GM18520 (cell line): ENCODE measurements around the gene SRGAP3.

Experiments
- ATAC-seq: cut with Tn5 transposase; IDR thresholded peaks from one replicate; pipeline ENCODE4 v1.9.1; 2021; ENCODE audit not compliant: unreplicated experiment

Gene SRGAP3

DNA sequence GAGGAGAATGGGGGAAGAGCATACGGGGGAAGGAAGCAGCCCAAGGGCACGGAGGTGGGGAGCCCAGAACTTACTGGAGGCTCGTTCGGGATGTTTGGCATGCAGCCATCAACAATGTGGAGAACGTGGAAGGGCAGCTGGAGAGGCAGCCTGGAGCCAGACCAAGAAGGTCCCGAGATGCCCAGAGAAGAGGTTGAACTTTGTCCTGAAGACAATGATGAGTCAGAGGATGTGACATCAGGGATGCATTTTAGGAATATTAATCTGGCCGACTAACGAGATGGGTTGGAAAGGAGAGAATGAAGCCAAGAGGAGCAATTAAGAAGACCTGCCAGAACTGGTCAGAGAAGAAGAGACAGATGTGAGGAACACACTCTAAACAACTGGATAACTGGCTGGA is 98.2 kb downstream of the SRGAP3 start:
- no peak for ATAC-seq

DNA sequence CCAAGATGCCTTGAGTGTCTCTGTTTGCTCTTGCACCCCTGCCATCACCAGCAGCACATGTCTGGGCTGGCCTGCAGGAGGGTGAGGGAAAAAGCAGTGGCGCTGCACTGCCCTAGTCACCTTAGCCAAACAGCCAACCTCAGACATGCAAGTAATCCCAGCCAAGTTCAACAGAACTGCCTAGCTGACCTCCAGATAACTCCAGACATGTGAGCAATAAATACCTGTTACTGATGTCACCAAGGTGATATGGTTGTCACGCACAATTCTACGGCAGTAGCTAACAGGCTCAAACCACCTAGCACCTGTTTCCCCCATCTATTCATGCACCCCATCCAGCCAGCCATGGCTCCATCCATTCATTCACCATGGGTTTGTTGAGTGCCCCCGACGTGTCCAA is 99.9 kb downstream of the SRGAP3 start:
- ATAC-seq: no peak

DNA sequence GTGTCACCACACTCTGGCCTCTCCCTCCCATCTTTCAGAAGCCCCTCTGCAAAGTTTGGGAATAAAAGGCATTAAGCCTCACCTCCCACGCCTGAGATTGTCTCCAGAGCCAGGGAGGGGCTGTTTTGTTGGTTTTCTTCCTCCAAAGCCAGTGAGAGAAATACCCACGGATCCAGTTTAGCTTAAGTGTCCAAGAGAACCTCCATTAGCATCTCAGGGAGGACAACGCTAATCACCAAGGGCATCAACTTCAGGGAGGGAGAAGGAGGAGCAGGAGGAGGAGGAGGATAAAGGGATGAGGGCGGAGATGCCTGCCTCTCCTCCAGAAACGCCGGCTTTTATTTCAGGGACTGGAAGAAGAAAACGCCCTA is 101.6 kb downstream of the SRGAP3 start:
- no peak for ATAC-seq

DNA sequence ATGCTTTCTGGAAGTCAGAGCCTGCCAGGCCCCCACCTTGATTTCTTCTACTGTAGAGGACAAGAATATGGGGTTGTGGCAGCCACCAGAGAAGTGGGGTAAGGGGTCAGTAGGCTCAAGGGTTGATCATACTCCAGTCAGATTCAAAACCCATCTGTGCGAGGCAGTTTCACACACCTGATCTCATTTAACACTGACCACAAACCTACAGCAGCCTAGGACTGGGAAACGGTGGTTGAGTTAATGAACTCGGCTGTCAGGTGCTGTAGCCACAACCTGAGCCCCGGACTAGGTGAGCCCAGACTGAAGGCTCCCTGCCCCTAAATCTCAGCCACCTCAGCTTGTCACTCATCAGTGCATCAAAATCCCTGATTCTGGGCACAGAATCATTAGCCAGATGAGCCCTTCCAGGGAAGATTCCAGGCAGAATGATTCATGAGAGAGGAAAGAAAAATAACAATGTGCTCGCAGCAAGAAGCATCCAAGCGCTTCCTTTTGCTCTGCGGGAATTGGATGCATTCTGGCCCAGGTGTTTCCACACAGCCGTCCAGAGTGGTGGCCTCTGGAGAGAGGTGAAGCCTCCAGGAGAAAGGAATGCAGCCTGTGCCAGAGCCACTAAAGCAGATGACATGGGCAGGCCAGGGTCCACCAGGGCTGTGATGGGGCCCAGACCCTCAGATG is 102.1 kb downstream of the SRGAP3 start:
- ATAC-seq: peak; percentile 40

DNA sequence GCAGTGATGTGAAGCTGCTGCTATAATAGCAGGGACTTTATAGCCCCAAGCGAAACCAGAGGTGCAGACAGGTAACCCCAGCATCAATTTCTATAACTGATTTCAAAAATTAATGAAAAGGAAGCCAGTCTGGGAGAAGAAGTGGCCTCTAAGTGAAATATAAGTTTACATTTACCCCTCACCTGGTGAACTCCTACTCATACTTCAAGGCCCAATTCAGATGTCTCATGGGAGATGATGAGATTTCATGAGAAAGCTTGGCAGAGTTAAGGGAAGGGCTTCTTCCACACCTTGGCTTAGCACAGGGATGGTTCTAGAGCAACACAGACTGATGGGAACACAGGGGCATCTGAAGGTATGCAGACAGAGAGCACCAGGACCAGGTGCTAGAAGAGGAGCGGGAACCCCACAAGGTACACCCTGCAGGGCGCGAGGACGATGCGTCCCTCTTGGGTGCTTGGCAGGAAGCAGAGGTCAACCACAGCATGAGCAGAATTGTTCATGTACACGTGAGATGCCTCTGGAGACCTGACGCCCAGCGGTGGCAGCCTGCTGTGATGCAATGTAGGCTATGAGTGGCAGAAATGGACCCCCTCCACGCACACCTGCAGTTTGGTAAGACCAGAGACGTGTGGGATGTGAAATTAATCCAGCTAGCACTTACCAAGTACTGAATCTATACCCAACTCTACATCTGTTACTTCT is 102.9 kb downstream of the SRGAP3 start:
- ATAC-seq: no peak

DNA sequence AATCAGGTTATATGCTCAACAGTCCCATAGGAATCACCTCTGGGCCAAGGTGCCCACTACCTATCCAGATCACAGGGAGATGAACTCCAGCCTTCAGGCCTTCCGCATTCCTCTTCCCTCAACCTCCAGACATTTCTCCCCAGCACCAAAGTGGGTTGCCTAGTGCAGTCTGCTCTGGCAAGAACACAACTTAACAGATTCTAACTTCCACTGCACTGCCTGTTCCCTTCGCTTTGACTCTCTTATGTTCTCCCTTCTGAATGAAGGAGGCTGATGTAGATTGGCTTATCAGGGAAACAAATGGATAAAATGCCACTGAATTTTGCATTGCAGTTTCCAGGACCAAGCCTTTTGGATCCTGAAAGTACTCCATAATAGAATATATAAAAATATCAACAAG is 106.3 kb downstream of the SRGAP3 start:
- no peak for ATAC-seq

DNA sequence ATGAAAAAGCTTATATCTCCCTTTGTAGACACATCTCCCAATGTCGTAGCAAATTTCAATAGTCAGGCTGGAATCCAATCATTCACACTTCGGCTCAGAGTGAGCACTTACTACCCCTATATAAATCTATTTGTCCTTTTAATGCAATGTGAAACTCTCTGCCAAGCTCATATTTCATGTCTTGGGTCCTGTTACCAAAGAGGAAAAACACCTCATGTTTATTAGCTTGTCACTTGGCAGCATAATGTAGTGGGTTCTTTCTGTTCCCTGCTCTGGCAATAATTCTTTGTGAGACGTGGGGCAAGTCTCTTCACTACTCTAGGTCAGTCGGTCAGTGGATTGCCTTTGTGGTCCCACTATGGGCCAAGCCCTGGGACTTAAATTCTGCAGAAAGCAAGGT is 107.1 kb downstream of the SRGAP3 start:
- ATAC-seq: no peak

DNA sequence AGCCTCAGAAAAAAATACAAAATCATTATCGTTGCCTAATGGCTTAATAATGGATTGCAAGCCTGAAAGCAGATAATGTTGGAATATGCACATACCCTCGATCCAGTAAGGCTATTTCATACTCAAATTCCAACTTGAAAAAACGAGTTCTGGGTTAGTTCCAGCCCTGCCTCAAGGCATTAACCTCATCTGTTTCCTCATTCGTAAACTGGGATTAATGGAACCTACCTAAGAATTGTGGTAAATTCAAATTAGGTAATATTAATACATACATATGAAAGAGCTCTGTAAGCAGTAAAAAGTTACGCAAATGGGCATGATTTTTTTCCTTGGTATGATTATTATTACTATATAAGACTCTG is 107.5 kb downstream of the SRGAP3 start:
- no peak for ATAC-seq

DNA sequence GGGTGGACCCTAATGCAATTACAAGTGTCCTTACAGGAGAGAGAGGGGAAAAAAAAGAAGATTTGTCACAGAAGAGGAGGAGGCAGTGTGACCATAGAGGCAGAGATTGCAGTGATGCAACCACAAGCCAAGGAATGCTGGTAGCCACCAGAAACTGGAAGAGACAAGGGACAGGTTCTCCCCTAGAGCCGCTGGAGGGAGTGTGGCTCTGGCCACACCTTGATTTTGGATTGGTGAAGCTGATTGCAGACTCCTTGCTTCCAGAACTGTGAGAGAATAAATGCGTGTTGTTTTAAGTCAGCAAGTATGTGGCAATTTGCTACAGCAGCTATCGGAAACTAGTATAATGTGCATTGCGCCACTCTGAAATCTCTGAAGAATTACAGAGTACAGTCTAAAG is 110.1 kb downstream of the SRGAP3 start:
- ATAC-seq: no peak

DNA sequence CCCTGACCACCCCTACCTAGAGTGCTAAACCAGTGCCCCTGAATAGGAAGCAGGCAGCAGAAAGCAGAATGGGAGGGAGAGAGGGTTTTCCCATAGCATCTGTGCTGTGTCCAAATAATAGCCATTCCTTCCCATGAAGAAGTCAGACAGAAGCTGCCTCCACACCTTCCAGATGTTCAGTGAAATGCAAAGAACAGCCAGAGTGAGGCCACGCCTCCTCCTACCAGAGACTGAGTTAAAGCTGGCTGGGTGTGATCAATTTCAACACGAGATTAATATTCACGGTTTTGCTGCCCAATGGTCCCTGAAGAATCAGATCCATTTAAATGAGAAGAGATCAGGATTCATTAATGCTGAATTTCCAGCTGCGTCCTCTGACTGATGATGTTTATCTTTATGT is 111.8 kb downstream of the SRGAP3 start:
- no peak for ATAC-seq

DNA sequence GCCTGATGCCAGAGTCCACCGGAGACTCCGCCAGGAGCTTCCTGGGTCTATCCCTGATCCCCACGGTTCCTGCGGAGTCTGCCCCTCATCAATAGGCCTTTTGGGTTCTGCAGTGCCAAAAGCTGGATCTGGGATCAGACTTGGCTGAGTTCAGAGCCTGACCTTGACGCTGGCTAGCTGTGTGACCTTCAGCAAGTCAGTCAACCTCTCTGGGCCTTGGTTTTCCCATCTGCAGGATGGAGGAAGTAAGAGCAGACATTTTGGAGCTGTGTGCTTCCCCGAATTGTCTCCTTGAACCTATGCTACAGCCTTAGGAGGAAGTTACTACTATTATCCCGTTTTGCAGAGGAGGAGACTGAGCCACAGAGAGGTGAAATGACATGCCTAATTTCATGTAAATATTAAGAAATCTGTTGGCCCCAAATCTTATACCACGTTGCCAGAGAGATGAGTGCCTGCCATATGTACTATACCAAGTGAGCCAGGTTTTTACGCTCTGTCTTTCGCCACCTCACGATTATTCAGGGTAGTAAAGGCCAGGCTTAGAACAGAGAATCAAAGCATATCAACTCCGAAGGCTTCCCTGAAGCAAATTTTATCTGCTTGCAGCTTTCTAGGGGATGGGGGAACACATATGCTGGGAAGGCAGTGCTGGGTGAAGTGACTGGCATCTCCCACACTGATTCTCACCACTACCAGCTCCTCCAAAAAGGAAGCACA is 112.5 kb downstream of the SRGAP3 start:
- no peak for ATAC-seq

DNA sequence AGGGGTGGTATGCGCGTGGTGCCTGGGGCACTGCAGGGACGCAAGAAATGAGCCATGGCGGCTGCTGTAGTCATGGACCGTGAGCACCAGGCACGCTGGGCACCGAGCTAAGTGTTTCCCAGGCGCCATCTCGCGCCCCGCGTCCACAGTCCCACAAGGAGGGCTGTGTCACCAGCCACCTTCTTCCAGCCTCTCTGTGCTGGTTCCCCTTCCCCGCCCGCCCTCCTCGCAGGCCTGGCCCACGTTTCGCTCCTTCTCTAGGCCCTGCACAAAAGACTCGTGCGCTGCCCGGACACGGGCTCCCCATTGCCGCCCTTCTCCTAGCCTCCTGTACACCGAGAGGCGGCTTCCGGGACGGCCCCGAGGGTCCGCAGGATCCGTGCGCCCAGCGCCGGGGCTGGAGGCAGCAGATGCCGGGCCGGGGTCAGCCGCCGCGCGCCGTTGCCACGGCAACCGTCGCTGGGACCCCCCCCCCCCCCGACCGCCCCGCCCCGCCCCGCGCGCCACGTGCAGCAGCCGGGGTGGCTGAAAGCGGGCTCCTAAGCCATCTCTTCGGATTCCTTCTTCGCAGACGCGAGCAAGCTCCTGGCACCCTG is 113.4 kb downstream of the SRGAP3 start:
- ATAC-seq: no peak

DNA sequence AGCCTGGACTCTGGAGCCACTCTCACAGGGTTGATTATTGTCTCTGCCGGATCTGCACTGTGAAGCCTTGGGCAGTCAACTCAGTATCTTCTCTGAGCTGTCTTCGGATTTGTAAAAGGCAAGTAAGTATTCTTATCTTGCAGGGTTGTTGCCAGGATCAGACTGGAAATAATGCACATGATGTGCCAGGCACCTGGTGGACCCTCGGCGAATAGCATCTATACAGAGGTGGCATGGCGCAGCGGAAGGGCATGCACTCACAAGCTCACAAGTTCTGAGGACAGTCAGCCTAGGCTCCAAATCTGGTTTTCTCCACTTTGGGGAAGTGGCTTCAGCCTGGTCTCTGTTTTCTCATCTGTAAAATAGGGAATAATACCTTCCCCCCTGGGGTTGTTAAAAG is 113.9 kb downstream of the SRGAP3 start:
- ATAC-seq: no peak

DNA sequence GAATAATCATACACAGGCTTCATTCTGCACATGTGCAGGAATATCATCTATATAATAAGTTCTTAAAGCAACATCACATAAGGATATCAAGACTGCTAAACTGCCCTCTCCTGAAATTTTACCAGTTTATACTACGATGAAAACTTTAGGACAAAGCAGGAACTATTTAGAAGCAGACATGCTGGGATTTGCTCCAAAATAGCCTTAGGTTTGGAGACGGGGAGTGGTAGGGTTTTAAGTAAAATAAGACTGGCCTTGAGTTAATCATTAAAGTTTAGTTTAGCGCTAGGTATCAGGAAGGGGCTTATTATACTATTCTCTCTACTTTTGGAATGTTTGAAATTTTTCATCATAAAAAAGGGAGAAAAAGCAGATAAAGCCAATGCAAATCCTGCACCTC is 115.8 kb downstream of the SRGAP3 start:
- no peak for ATAC-seq

DNA sequence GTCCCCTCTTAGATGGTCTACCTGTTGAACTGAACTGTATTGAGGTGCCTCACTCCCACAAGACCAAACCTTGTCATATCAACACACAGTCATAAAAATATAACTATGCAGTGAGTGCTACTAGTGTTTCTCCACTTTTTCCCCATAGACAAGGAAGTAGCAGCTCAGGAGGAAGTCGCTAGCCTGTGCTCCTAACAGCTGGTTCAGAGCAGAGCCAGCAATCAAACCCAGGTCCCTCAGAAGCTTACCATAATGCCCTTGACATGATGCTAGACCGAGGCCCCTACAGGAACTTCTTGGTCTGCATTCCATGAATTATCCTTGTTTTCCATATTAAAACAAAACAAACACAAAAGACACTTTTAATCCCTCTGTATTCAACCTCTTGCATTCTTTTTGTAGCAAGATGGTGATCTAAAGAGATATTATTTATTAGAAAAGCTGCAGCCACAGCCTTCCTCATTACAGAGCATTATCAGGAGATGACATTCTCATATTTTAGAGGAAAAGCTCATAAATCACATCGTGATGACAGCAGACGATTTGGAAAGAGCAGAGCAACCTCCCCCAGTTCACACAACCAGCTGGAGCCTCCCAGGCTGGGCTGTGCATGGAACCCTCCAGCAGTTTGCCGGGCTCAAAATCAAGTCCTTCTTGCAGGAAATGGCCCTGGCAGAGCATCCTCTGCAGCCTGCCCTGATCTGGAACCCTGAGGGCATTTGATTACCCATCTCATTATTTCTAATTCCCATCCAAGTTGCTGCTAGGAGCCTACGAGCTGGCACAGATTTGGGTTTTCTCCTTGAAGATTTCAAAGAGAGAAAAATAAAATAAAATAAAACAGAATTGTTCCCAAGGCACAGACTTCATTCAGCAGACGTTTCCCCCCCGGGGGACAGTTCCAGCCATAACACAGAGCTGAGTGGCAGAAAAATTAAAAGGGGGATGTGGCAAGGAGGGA is 118.8 kb downstream of the SRGAP3 start:
- ATAC-seq: no peak

DNA sequence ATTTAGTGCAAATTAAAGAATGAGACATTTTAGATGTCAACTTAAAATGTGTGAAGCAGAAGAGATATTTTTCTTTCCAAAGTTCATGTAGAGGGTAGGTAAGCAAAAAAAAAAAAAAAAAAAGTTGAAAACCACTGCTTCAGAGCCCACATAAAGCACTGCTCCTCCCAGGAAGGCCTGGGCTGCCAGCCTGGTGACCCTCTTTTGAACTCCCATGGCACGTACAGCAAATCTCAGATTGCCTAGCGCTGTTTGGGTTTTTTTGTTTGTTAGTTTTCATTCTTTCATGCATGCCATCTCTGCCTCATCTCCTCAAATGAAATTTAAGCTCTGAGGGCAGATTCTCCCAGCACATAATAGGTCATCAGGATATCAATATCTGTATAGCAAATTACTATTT is 120.1 kb downstream of the SRGAP3 start:
- no peak for ATAC-seq

DNA sequence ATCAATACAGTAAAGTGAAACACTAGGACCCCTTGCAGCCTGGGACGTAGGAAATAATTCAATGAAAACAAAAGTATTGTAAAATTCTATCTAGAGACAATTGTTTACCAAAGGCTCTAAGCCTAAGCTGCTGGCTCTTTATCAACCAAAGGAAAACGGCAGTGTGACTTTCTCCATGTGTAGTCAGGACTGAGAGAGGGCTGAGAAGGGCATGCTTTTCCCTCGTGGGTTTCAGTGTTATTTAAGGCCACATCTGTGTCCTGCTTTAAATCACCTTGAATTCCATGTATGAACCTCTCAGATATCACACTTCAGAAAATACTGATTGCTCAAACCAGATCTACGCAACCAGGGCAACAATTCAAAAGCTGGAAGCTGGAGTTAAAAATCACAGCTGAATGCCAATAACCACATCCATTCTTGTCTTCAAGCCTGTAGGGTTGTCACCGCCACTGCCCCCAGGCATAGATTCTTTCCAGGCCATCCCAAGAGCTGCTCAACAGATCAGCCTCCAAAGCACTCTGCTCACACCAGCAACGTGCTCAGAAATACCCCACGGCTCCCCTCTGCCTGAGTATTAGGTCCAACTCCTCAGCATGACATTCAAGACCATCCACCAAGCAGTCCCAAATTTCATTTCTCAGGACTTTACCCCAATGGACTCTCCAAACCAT is 124.0 kb downstream of the SRGAP3 start:
- no peak for ATAC-seq

DNA sequence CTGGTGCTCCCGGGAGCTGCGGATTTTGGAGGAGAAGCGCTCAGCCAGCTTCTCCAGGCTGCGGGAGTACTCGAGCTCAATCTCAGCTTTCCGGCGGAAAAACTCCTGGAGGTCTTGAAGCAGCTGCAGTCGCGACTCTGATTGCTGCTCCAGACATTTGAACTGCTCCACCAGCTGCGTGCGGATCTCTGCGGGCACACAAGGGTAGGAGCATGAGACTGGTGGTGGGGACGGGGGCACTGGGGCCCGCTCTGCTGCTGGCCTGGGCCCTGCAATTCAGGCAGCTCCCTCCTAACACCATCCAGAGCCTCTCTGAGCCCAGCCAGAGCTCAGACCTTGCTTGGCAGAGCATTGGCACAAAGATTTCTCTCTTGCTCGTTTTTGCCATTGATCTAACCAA is 124.7 kb downstream of the SRGAP3 start:
- no peak for ATAC-seq

DNA sequence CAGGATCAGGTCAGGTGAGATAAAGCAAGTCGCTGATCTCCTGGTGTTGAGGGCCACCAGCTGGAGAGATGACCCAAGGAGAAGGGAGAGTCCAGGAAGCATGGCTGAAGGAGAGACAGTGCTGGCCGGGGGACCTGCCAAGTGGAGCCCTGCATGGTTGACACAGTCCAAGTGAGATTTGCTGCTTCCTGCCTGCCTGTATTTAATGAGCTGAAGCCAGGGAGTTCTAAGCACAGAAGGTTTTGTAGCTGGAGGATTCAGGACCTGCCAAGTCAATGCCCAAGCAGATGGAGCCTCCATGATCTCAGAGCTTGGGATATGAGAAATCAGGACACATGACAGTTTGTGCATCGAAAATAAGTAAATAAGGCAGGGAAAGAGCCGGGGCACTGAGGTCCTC is 125.6 kb downstream of the SRGAP3 start:
- no peak for ATAC-seq

DNA sequence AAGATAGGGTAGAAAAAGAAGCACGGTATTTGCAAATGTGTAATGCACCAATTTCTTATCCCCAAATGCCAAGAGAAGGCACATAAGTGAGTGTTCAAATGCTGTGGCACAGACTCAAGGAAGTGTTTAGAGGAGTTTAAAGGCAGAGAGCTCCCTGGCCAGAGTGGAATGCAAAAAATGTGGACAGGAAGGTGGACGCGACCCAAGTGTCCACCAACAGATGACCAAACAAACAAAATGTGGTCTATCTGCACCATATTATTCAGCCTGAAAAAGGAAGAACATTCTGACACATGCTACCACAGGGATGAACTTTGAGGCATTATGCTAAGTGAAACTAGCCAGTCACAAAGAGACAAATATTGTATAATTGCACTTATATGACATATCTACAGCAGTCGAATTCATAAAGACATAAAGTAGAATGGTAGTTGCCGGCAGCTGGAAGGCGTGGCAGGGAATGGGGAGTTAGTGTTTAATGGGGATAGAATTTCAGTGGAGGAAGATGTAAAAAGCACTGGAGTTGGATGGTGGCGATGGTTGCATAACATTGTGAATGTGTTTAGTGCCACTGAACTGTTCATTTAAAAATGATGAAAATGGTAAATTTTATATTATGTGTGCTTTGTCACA is 126.6 kb downstream of the SRGAP3 start:
- no peak for ATAC-seq
